Neural progenitor cell (in vitro differentiated cells): ENCODE results near the gene ONECUT1.

Experiments
- CTCF ChIP-seq: fragments of 200-600 bp; sonication (generic); IDR thresholded peaks from 2 replicates; pipeline ENCODE4 v1.5.1; 2017; ENCODE audit warnings: antibody characterized with exemption, mild to moderate bottlenecking
- EZH2 ChIP-seq: fragments of 200-600 bp; sonication (generic); IDR thresholded peaks from 2 replicates; pipeline ENCODE4 v1.6.1; 2017; ENCODE audit warnings: antibody characterized with exemption, mild to moderate bottlenecking, moderate library complexity
- EZH2phosphoT487 ChIP-seq: fragments of 200-600 bp; sonication (generic); IDR thresholded peaks from 2 replicates; pipeline ENCODE4 v1.6.1; 2017; ENCODE audit warnings: antibody characterized with exemption

DNA sequence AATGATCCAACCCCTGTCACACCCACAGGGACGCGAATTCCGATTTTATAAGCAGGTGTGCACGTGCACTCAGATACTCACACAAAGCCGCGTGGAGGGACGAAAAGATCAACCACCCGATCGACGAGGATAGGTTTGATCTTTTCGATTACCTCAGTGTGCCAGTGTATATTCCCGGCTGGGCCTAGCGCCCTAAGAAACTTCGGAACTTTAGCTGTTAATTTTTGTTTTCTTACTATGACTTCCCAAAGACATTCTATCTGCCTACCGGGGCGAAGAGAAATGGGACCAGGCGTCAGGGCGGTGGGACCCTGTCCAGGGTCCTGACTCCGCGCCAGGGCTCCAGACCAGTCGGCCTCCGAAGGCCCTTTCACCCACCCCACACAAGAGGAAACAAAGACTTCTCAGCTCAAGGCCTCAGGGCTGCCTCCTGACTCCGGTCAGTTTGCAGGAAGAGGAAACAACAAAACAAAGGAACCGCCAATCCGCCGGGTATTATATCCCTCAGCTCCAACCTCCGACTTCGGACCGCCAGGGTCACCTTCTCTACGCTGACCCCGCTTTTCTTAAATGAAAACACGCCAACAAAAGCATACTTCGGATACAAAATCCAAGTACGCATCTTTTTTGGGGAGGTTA is 6.8 kb downstream of the ONECUT1 start:
- no peak for TF ChIP-seq CTCF
- TF ChIP-seq EZH2 = no peak
- no peak for TF ChIP-seq EZH2phosphoT487
